ENCODE results near the gene CRISPLD2. TPM values are rescaled to one million over a fixed set of nuclear protein-coding genes. Genes with fewer than 3 reads are reported as not detected.
A peak's percentile ranks its signal among the peaks of the same experiment; 100 is the strongest.
"Not testable (repeated sequence)": the region's sequence is repeated elsewhere in the genome, so short reads cannot be mapped to it uniquely, and the experiment has no call there.

The CRISPLD2 gene
- total RNA-seq, 1 donor from 2014 or later = 6.5 TPM

DNA sequence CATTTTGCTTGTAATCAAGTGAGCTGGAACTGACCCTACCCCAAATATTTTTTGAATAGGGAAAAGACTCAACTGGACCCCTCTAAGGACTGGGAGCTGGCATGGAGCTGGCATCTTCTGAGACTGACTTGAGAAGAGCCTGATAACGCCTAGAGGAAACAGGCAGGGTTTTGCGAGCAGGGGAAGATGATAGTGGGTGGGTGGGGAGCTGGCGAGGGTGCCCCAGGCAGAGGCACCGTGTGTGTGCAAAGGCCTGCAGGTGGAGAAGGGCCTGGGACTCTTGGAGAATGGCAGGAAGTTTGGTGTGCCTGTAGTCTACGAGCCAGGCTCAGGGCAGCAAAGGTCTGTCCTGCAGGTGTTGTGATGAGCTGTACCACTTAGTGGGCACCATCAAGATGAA, 4.1 kb downstream of the CRISPLD2 start:
- no peak for ATAC-seq

DNA sequence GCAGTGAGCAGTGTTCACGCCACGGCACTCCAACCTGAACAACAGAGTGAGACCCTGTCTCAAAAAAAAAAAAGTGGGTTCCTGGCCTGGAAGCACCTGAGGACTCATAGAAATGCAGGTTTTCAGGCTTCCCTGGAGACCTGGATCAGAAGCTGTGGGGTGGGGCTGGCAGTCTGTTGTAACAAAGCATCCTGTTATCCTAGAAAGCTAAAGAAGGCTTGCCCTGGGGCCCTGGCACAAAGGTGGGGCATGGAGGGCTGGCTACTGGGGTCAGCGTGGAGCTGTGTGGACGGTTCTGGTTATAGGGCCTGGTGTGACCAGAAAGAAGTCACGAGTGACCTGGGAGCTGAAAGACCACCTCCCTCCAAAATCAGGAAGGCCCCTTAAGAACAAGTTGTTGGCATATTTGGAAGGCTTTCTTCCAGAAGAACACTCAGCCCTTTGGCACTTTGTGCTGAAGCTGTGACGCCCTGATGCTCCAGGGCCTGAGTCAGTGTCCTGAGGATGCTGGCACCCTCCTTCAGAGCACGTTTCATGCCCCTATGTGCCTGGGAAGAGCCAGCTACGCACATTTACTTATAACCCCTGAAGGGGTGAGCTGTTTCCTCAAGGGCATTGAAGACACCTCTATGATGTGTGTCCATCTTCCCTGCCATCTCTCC, 6.2 kb downstream of the CRISPLD2 start:
- ATAC-seq = no peak

DNA sequence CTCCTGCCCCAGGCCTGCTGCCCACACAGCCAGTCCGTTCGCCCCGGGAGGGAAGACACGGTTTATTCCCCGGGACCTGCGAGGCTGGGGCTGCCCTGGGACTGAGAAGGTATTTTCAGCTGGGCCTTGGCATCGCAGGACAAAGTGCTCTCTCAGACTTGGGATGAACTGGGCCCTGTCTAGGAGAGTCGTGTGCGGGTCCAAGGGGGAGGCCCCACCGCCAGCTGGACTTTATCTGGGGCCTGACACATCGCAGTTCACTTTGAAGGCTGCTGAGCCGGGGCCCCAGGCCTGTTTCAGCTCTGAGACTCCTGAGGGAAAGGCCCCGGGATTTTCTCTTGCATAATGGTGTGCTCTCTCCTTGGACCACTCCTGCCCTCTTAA, 6.8 kb downstream of the CRISPLD2 start:
- no peak for ATAC-seq

GRCh38 chr16:84827131-84827574, 7.4 kb downstream of the CRISPLD2 start:
- ATAC-seq = no peak

DNA sequence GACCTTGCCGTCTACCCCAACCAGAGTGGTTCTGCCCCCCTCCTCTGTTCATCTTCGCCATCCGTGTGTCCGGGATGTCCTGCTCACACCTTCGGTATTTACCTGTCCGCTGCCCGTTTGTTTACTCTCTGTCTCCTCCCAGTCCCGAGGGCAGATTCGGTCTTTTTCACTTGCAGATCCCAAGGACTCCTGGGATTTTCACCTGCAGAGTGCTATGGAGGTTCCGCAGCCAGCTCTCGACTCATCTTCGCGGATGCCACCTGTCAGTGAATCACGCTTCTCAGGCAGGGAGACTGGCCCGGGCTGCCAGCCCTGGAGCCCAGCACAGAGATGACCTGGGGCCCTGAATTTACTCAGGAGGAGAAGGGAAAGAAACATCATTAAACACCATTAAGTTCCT, 8.1 kb downstream of the CRISPLD2 start:
- ATAC-seq = no peak

DNA sequence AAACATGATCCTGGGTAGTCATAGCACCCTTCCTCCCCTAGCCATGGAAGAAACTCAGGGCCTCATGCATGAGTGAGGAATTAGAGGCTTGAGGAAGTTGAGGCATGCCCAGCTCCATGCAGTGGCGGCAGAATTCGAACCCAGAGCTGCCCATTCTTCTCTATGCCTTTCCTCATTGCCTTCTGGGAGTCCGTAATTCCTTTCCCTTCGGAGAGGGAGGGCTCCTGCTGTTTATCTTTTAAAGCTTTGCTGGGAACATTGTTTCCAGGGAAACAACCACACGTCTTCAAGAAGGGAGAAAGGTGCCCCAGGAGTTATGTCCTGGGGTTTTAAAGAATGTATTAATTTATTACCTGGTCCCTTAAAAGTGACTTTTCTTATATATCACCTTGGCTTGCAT, 8.5 kb downstream of the CRISPLD2 start:
- ATAC-seq = no peak

DNA sequence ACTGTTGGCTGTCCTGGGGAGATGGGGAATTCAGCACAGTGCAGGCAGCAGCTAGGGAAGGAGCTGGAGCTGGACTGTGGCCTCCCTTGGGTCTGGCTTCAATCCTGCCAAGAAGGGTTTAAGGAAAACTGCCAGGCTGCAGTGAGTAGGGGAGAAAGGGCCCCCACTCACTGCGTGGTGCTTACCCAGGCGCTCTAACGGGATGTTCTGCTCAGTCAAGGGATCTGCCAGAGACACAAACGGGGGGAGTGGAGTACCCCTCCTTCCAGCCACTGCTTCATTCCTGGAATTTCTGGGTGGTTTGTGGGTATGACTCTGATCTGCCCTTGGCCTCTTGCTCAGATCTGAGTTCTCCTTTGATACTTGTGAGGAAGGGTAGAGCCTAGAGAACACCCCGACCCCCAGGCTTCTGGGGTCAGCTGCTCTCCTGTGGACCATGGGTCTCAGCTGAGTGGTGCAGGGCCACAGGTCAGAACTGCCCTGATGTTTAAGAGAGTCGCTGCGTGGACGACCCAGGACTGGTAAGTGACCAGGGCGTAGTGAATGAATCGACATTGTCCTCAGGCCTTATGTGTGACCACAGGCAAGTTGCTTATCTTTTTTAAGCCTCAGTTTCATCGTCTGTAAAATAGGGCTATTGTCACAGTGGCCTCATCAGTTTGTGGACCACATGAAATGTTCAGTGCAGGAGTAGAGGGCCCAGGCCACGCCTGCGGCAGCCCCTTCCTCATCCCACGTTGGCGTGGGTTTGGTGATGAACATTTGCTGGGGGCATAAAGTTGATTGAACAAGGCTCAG, 9.6 kb downstream of the CRISPLD2 start:
- no peak for ATAC-seq

GRCh38 chr16:84830765-84831384, 11.1 kb downstream of the CRISPLD2 start:
- no peak for ATAC-seq

DNA sequence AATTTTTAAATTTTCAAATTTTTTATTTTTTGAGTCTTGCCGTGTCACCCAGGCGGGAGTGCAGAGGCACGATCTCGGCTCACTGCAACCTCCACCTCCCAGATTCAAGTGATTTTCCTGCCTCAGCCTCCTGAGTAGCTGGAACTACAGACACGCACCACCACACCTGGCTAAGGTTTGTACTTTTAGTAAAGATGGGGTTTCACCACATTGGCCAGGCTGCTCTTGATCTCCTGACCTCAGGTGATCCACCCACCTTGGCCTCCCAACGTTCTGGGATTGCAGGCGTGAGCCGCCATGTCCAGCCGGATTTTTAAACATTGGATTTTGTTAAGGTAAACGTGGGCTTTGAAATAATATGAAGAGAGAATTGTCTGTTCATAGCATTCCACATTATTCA, 11.9 kb downstream of the CRISPLD2 start:
- ATAC-seq = not testable (repeated sequence)

GRCh38 chr16:84832488-84833143, 12.8 kb downstream of the CRISPLD2 start:
- ATAC-seq = peak; percentile 11

DNA sequence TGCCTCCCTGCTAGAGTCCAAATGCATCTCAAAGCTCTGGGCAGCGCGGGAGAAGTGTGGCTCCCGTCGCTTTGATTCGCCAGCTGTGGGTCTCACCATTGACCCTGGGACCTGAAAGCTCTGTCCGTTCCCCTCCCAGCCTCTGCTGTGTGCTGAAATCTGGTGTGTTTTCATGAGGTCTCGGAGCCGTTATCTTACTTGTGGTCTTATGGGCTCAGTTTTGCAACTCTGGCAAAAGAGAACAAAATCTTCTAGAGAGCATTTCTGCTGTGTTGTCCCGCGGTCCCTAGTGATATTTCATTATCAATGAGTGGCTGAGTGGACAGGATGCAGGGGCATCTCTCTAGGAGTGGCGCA, 13.3 kb downstream of the CRISPLD2 start:
- ATAC-seq = no peak

- no peak for ATAC-seq
These were observed 14.0 kb downstream of the CRISPLD2 start for GRCh38 chr16:84833542-84834402.

DNA sequence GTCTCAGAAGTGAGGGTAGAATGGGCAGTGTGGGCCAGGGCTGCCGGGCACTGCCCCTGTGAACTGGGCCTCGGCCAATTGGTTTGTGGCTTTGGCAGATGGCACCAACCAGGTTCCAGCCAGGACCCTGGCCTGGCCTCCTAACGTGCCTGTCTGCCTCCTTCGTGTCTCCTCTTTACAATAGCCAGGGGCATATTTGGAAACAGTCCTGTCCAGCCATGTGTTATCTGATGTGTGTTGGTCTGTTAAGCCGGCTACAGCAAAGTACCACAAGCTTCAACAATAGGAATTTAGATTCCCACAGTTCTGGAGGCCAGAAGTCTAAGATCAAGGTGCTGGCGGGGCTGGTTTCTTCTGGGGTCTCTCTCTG, 14.6 kb downstream of the CRISPLD2 start:
- no peak for ATAC-seq

GRCh38 chr16:84836234-84836647, 16.5 kb downstream of the CRISPLD2 start:
- peak; percentile 75 for ATAC-seq

GRCh38 chr16:84836967-84837366, 17.2 kb downstream of the CRISPLD2 start:
- no peak for ATAC-seq

DNA sequence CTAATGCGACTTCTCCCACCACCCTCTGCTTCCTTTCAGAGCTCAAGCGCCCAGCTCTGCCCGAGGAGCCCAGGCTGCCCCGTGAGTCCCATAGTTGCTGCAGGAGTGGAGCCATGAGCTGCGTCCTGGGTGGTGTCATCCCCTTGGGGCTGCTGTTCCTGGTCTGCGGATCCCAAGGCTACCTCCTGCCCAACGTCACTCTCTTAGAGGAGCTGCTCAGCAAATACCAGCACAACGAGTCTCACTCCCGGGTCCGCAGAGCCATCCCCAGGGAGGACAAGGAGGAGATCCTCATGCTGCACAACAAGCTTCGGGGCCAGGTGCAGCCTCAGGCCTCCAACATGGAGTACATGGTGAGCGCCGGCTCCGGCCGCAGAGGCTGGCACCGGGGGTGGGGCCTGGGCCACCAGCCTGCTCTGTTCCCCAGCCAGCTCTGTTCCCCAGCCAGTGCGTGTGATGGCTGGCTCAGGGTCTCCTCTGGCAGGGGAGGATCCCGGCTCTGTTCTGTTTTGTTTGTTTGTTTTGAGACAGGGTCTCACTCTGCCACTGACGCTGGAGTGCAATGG, 18.7 kb downstream of the CRISPLD2 start:
- no peak for ATAC-seq

GRCh38 chr16:84839054-84839453, 19.3 kb downstream of the CRISPLD2 start:
- ATAC-seq = peak; percentile 20

DNA sequence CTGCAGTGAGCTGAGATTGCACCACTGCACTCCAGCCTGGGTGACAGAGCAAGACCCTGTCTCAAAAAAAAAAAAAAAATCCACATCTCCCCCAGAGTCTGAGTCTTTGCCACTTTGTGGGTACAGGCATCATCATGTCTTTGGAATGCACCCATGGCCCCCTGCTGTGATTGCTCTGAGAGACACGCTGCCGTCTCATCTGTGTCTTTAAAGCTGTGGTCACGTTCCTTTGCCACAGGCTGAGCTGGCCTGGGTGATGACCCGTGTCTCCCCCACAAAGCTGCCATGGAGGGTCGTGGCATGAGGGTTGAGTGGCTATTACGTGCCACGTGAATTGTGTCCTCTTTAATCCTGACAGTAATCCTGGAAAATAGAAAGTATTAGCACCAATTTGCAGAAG, 20.2 kb downstream of the CRISPLD2 start:
- ATAC-seq = no peak

GRCh38 chr16:84840687-84841627, 21.2 kb downstream of the CRISPLD2 start:
- no peak for ATAC-seq

GRCh38 chr16:84841787-84842300, 22.1 kb downstream of the CRISPLD2 start:
- peak; percentile 79 for ATAC-seq
